Measurements from ENCODE around the gene RGS6.
"Not testable (repeated sequence)": the region's sequence is repeated elsewhere in the genome, so short reads cannot be mapped to it uniquely, and the experiment has no call there.

Gene RGS6

DNA sequence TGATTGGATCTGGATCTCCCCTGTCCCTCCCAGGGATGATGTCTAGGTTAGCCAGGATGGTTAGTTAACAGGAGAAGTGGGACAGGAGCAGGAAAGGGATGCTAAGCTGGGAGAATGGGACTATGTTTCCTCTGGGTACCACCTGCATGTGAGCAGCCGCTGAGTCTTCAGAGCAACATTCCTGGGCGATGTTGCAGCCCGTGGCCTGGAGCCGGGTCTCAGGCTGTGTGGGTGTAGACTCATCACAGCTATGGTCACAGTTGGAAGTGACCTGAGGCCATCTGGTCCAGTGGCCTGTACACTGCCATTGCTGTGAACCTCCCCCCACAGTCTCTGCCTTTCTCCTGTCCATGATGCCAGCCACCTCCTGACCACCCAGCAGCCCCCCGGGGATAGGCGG, 539.1 kb downstream of the RGS6 start:
- DNase-seq, result no peak

DNA sequence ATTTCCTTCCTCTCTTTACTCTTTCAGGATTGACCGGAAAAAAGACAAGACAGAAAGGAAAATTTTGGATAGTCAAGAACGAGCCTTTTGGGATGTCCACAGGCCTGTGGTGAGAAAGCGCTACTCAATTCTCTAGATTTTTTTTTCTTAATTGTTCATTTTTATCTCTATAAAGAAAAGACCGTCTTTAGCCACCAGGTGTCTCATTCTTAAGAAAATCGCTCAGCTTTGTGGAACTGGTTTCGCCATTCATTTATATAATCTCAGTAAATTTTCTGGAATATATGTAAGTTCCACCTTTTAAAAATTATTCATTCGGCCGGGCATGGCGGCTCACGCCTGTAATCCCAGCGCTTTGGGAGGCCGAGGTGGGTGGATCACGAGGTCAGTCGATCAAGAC, 540.6 kb downstream of the RGS6 start:
- no peak for DNase-seq

DNA sequence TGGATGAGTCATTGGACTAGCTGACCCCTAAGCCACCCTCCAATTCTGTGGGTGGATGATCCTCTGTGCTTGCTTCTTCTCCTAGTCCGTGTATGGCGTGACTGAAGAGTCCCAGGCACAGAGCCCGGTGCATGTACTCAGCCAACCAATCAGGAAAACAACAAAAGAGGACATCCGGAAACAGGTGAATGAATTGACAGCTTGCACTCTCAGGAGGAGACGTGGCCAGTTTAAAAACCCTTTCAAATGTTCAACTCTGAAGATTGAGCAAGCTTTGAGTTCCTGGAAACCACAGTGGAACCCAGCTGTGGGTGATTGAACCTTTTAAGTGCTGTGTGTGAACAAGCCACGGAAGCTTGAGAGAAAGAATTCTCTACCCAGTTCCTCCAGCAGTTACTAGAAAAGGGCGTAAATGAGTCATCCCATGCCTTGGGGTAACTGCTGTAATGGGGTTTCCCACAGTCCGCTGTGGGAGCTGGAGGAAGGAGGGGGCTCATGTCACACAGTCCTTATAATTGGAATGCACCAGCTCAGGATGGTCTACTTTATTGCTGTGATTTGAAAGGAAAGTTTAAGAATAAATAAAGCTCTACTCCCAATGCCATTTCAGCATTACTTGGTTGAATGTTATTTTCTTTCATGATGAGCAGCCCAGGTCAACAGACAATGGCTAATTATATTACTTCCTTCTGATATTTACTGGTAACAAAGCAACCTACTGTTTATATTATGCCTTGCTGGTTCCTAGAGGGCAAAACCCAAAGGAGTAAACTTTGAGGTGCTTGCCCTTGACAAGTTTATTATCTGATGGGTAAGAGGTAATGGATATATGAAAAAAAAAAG, 544.6 kb downstream of the RGS6 start:
- DNase-seq, result no peak

DNA sequence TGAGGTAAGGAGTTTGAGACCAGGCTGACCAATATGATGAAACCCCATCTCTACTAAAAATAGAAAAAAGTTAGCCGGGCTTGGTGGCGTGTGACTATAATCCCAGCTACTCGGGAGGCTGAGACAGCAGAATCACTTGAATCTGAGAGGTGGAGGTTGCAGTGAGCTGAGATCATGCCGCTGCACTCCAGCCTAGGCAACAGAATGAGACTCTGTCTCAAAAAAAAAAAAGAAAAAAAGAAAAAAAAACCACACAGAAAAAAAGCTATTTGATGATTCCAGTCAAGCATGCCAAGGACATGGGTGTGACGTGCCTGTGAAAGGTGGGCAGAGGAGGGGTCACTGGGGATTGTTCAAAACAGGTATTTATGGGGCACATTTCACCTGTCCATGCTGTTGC, 545.3 kb downstream of the RGS6 start:
- not testable (repeated sequence) for DNase-seq

DNA sequence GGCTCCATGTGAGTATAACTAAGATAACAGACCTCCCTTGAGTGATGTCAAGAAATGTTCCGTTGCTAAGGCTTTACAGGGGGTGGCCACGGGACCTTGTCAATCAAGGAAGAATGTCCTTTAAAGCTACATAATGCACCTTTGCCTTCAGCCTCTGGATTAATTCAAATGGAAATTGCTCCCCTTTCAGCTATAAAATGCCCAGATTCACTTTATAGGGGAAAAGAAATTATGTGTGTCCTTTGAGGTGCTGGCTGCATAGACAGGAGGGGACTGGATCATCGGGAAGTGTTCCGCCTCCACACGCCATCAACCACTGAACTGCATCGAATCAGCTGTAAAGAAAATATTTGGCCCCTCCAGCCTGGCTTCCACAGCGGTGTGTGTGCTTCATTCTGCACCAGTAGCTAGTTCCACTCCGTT, 546.3 kb downstream of the RGS6 start:
- DNase-seq, result no peak

DNA sequence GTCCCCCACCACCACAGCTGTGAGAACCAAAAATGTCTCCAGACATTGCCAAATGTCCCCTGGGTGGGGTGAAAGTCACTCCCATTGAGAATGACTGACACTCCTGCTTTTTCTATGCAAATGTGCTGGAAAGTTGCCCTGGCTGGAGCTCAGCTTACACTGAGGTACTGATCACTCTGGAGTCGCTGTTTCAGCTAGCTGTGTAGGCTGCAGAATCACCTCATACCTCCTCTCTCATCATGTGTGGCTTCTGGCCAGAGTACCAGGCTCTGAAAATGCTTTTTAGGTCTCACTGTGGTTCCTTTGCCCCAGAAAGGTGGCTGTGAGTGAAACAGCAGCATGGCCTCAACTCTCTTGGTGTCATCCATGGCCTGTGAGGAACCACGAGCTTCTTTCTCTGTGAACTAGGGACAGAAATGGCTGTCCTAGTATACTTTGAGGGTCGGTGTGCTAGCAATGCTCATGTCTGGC, 547.3 kb downstream of the RGS6 start:
- DNase-seq, result no peak

DNA sequence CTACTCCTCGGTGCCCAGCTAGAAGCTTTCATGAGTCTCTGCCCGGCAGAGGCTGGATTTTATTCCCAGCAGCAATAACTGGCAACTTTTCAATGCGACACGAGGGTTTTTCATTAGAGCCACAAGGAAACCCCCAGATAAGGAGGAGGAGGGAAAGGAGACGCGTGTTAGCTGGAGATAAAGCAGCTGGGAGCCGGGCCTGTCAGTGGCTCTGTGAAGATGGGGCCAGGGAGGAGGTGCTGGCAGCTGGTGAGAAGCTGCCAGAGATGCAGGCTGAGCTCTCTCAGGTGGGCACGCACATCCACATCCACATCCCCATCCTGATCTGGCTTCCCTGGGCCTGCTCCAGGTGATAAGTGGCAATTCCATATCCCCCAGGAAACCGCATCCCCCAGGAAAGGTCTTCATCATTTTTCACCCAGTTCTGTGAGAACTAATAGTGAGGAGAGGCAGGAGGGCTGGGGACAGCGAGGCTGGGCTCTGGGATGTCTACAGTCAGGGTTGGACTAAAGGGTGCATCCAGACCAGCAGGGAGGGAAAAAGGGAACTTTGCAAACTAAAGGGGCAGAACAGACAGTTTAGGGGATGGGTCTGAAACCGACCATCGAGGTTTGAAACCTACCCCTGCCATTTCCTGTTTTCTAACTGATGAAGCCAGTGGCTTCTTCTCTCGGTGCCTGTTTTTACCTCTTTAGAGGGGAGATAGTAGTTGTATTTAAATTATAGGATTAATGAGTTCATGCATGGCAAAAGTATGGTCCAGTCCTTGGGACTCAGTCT, 548.4 kb downstream of the RGS6 start:
- no peak for DNase-seq

DNA sequence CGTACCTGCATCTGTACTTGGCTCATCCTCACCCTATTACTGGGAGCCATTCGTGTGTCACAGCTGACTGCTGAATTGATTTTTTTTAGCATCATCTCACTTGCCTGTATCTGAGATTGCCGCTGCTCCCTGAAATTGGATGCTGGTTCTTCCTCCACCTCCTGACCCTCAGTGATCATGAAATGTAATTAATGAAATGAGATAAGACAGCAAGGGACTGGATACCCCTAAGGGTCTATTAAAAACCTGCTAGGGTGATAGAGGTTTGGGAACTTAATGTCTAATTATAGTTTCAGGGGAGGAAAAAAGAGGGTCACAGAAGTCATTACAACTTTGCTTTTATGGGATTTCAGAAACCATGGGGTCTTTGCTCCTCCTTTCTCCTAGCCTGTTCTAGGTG, 551.1 kb downstream of the RGS6 start:
- DNase-seq, result no peak

DNA sequence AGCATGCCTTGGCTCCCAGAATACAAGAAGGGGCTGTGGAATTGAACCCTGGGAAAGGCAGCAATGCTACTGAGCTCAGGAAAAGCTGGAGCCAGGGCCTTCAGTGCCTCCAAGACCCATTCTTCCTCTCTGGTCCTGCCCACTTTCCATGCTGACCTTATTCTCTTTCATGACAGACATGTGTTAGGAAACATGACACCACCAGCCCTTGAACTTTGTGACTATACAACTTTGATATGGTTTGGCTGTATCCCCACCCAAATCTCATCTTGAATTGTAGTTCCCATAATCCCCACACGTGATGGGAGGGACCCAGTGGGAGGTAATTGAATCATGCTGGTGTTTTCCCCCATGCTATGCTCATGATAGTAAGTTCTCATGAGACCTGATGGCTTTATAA, 553.5 kb downstream of the RGS6 start:
- no peak for DNase-seq

DNA sequence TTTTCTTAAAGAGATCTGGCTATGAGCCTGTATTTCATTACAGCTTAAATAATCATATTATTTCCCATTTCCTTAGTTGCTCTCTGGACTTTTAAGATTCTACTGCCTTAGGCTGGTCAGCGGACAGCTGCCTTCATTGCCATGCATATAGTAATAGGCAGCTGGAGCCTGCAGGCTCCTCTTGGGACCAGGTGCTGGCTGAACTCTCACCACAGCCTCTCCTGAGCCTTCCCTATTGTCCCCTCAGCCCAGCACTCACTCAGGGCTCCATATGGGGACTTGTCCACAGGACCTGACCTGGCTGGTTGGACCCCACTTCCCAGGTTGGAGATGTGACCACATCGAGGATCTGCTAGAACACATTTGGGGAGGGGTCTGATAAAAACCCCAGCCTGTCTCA, 556.3 kb downstream of the RGS6 start:
- no peak for DNase-seq

DNA sequence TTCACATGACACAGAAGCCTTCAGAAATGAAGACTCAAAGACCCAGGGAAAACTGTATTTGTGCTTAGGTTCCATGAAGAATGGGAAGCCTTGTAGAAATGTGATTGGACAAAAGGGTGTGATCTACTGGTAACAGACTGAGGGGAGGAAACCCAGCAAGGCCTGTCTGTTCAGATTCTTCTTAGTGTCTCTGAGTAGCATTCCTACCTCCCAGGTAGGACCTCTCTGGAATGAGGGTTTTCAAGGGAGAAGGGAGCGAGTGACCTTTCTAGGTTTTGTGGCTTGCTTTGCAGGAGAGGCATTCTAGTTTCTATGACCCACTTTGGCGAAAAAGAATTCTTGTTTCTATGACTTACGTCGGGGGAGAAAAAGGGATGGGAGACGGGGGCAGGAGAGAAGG, 560.0 kb downstream of the RGS6 start:
- no peak for DNase-seq

DNA sequence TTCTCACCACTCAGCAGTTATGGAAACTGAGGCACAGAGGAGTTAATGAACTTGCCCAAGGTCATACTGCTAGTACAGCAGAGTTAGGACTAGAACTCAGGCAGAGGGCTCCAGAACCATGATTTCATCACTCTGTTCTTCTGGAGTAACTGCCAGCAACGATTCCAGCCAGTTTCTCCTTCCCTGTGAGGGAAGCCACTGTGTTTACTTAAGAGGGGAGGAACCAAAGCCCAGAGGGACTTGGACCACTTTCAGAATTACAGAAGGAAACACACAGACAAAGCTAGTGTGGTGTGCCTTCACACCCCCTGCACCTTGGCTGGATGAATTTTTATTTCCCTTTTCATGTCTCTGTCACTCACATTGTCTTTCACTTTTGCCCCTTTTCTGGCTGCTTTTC, 563.4 kb downstream of the RGS6 start:
- DNase-seq, result no peak

DNA sequence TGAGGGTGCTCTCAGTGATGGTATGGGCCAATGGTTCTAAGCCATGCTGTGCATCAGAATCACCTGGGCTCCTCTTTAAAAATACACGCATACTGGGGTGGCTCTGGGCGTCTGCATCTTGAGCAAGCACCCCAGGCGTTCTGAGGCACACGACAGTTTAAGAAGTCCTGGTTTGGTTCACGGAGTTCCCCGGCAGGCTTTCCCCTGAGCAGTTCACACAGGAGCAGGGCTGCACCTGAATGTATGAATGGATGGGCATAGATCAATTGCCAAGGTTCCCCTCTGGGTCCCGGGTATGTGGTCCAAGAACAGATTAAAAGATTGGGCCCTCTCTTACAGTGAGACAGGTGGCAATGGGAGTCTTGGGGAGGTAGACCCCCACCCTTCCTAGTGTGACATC, 566.4 kb downstream of the RGS6 start:
- no peak for DNase-seq

DNA sequence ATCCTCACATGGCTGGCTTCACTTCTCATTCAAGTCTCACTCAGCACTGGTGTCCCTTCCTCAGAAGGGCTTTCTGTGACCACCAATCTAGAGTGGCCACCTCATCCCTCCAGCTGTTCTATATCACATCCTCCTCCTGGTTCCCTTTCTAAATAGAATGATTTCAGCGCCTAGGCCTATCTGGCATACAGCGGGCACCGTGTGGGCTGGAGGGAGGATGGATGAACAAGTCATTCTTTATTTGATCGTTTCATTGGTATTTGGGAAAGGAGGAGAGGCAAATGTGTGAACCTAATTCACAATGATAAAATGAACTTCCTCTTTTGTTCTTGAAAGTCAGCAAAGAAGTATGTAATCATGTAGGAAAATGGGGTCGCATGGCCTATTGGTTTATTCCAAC, 567.5 kb downstream of the RGS6 start:
- no peak for DNase-seq

DNA sequence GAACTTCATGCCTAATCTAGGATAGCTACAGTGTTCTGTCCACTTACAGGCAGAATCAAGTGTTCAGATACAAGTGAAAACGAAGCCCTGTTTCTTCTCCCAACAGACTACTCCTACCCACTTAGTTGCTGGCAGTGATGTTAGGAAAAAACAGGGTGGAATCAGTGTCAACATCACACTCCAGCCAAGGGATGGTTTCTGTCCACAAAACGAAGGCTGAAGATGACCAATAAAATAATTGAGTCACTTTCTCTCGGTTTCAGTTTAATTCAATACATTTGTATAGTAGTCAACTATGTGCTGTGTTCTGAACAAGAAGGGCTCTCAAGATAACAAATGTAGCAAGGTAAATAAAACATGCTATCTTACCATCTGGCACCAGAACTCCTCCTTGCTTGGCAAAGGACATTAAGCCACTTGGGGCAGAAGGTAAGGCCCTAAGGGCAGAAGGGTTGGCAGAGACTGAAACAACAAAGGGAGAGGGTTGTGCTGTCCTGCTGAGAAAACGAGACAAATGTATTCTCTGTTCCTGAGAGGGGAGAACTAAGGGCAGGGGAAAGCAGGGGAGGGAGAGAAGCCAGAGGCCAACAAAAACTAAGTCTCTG, 568.1 kb downstream of the RGS6 start:
- DNase-seq, result no peak

DNA sequence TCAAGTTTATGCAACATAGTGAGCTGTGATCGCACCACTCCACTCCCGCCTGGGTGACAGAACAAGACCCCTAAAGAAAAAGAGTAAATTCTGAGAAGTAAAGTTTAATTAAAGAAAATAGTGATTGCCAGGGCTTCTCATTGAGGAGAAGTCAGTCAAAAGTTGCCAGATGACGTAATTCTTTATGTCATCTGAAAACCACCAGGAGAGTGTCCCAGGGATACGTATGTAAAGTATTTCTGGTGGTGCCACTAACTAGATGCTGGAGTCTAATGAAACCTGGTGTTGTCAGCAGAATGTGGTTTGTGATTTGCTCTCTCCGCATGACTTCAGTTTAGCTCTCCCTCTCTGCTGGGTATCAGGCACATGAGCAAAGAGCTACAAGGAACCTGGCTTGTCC, 569.2 kb downstream of the RGS6 start:
- no peak for DNase-seq

DNA sequence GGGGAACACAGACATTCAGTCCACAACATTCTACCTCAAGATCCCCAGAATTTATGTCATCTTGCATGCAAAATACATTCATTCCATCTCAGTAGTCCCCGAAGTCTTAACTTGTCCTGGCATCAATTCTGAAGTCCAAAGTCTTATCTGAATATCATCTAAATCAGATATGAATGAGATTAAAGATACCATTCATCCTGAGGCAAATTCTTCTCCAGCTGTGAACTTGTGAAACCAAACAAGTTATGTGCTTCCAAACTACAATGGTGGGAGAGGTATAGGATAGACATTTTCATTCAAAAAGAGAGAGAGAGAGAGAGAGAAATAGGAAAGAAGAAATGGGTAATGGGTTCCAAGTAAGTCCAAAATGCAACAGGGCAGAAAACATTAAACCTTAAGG, 571.0 kb downstream of the RGS6 start:
- DNase-seq, result no peak

DNA sequence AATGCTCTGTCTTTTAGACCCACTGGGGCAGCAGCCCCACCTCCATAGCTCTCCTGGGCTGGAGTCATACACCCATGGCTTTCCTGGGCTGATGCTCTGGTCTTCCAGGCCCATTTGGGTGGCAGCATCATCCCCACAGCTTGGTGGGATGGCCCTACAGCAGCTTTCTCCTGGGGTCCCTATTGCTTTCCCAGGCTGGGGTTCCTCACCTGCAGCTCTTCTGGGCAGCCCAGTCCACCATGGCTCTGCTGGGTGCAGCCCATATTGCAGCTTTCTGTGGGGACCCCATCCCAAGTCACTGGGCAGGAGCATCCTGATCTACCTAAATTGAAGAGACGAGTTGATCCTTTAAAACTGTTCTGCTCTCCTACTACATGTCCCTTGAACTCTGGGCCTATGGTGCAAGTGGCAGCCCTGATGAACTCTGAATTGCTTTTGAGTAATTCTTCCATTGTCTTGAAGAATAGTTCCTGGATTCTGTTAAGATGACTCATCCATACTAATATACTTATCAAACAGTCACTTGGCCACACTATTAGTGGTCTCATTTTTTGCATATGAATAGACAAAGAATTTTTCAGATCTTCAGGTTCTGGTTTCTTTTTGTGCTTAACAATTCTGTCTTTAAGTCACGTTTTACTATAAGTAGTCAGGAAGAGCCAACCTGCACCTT, 571.6 kb downstream of the RGS6 start:
- no peak for DNase-seq

DNA sequence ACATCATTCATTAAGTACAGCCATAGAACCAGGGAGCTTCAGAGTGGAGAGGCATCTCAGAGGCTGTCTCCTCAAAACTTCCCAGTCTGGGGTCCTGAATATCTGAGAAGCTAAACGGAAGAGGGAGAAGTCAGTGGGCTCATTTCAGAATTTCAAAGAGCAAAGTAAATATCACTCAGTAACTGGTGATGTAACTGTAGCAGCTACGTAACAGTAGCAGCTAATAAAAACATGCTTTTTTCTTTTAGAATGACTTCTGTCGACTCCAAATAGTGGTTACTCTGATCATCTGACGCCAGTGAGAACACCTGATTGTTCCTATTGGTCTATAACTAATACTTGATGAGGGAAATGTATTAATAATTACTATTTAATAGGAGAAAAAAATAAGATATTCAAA, 578.3 kb downstream of the RGS6 start:
- DNase-seq, result no peak

DNA sequence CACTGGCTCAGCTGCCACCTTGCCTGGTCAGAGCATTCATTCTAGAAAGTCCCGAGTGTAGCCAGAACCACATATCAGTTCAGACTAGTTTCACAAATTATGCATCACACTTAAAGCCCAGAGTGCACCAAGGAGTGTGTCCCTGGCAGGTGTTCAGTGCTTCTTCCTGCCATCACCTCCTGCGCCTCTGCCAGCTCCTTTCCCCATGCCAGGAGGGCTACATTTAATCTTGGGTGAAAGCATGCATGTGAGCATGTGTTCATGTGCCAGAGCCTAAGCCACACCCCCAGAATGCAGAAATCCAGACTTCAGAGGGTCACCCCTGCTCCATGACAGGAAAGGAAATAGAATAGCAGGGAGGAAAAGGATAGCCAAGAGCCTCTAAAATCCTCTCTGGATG, 580.1 kb downstream of the RGS6 start:
- DNase-seq, result no peak

DNA sequence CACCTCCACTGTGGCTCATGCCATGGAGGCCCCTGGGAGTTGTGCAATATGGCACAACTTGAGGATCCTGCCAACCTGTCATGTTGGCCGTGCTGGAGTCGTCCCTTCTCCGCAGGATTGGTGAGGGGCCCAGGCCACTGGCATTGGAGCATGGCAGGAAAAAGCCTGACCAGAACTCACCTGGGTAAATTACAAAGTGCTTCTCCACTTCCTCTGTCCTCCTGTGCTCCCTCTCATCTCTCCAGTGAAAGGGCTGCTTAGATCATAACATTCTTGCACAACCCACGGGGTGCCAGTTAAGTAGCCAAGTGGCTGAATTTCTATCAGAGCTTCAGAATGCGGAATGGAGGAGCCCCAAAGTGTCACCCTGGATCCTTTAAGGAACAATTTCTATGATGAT, 580.7 kb downstream of the RGS6 start:
- DNase-seq, result no peak

DNA sequence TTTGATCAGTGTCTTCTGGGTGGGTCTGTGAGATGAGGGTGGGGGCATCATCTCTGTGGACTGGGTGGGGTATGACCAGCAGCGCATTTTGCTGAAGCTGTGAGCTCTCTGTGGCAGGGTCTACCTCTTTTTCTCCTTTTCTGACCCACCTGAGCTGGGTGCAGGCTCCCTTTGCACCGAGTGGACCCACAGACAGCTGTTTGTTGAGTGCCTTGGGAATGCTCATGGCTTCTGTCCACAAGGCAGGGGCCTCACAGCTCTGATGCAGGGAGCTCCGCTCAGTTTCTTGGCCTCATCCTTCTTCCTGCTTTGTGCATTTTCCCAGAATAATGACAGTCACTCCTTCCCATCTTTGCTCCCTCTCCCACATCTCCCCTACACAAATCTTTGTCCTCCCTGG, 581.1 kb downstream of the RGS6 start:
- DNase-seq, result no peak

DNA sequence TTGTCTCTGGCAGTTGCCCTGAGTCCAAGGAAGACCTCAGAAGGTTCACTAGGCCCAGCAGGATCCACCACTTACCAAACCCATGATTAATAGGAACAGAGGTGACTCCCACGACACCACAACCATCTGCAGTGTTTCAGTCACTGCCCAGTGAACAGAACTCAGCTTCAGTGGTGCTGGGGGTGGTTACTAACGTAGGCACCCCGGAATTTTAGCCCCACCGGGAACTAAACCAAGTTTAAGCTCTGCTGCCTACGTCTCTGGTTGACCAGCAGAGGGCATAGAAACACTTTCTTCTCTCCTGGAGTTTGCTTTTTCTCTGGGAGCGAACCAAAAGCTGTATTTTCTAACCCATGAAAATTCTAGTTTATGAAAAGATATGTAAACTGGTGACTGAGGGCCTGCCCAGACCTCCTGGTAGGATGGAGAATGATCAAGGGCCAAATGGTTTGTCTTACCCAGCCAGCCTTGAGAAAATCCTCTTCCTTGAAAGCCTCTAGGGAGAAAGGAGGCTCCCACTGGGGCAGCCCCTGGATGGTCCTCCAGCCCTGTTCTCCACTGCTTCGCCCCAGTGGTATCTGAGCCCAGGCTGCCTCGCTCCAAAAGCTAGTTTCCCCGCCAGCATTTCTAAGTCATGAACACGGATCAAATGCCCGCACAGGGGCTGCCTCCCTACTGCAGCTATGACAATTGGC, 581.9 kb downstream of the RGS6 start:
- DNase-seq, result no peak
